HG03064 (cell line): ENCODE measurements around the gene PSMA4.
"Not testable (repeated sequence)": the region's sequence is repeated elsewhere in the genome, so short reads cannot be mapped to it uniquely, and the experiment has no call there.

Experiments
- ATAC-seq: cut with Tn5 transposase; IDR thresholded peaks from one replicate; pipeline ENCODE4 v1.9.1; 2021; ENCODE audit warnings: low read depth; ENCODE audit not compliant: unreplicated experiment

Gene PSMA4

DNA sequence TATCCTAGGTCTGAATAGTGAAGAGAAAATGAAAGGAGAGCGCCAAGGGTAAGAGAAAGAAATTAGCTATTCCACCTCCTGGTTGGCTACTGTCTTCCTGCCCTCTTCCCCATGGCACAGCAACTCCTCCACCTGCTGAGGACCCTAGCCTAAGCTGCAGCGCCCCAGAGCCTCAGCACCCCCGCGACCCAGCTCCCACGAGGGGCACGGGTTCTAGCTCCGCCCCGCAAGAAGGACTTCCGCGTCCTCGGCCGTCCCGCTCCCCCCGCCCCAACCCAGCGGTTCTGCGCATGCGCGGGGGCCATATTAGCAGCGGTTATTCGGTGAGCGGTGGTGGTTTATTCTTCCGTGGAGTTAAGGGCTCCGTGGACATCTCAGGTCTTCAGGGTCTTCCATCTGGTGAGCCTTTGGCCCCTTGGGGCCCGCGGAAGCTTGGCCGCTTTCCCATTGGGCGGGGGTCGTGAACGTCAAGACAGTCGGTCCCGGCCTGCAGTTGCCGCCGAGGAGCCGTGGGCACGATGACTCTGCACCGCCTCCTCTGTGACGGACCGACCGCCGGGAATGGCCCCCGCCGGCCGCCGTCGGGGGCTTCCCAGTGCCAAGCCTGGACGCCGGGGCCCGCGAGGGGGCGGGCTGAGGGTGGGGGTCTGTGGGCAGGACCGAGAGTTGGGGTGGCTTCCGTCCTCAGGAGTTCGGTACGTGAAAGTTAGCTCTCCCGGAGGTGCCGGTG is at the start of gene PSMA4:
TSS of gene PSMA4 (plus strand) at position 304 of the 730 bp plus-strand sequence. CDS start 1,484 bp downstream, outside the sequence.
- ATAC-seq, result peak; percentile 69

DNA sequence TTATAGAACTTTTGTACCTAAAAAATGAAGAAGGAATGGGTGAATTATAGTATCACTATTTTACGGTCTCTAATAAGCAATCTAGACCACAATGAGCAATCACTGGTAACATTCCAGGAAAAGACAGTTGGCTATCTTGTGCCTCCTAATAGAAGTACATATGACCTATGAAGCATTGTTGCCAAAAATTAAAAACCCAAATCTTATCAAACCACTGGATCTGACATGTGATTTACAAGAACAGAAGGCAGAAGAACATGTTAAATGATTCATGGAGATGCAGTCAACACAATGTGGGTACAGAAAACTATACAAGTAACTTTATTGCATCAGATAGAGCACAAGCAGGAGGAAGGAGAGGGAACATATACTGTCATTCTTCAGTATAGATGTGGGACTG is 47.4 kb upstream of the PSMA4 start:
- ATAC-seq, result no peak

DNA sequence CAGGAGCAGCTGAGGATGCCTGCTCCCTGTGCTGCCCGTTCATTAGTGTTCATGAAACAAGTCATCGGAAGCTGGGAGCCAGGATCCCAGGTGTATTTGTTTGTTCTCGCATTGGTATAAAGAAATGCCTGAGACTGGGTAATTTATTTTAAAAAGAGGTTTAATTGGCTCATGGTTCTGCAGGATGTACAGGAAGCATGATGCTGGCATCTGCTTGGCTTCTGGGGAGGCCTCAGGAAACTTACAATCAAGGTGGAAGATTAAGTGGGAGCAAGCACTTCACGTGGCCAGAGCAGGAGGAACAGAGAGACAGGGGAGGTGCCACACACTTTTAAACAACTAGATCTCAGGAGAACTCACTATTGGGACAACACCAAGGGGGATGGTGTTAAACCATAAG is 38.4 kb upstream of the PSMA4 start:
- no peak for ATAC-seq

DNA sequence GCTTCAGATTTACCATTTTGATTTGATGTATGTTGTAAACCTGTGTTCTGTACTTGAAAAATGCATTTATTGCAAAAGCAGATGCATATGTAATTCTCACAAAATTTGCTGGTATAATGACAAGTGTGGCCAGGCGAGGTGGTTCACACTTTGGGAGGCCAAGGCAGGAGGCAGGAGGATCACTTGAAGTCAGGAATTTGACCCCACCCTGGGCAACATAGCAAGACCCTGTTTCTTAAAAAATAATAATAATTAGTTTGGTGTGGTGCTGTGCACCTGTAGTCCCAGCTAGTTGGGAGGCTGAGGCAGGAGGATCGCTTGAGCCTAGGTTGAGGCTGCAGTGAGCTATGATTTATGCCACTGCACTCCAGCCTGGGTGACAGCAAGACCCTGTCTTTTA is 37.6 kb upstream of the PSMA4 start:
- no peak for ATAC-seq

DNA sequence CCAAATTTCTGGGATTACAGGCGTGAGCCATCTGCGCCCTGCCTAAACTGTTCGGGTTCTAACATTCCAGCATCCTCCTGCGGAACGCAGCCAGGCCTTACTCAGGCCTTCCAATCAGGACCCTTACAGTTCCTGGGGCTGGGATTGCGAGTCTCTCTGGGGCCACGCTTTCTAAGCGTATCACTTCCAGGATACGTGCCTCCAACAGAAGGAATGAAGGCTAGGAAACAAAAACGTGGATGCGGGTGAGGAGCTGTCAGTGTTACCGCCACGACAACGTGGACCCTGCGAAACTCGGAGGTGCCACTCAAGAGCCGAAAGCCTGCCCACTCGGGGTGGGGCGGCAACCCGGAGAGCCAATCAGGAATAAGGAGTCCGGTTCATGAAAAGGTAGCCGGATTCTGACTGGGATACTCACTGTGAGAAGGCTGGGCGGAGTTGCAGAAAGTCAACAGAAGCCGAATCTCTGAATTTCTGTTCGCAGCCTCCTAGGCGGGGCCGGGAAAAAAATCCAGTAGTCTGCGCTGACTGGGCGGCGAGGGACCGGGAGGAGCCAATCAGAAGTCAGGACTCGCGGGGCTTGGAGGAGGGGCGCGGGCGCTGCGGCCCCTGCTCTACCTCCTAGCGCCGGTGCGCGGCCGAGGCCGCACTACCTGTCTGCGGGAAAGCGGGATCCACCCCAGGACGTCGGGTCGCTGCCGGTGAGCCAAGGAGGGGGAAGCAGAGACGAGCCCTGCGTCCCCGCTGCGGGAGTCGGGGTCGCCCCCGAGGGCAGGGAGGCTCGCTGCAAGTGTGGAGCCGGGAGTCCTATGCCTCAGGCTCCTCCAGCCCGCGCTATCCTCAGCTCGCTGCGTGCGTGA is 33.0 kb upstream of the PSMA4 start, which contains the start of gene HYKK:
TSS of gene HYKK (plus strand) at position 607 of the 860 bp plus-strand sequence. CDS start 5,512 bp downstream, outside the sequence.
- ATAC-seq, result peak; percentile 88

DNA sequence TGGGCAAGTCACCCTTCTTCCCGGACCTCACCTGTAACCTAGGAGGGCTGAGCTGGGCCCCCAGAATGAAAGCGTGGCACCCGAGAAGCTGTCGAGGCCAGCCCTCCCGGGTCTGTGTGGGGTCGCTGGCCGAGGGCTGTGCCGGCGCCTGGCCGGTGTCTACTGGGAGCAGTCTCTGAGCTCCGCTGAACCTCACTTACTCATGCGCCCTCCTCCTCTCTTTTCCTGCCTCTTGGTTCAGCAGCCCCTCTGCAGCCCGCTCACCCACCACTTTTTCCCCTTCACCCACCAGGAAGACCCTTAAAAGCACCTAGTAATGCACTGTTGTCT is 32.4 kb upstream of the PSMA4 start:
- ATAC-seq, result peak; percentile 23

DNA sequence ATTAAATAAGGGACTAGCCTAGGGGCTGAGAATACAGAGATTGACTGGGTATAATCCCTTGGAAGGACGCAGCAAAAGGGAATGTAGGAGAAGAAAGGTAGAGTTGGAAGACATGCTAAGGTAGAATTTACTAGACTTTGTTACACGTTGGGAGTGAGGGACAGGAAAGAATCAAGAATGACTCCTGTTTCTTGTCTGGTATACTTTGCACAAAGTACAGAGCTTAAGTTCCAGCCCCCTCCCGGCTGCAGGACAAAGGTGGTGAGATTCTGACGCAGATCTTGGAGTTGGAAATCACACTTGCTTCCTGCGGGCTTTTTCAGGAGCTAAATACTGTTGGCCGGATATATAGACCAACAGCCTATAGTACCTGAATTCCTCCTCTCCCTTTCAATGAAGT is 32.0 kb upstream of the PSMA4 start:
- no peak for ATAC-seq

DNA sequence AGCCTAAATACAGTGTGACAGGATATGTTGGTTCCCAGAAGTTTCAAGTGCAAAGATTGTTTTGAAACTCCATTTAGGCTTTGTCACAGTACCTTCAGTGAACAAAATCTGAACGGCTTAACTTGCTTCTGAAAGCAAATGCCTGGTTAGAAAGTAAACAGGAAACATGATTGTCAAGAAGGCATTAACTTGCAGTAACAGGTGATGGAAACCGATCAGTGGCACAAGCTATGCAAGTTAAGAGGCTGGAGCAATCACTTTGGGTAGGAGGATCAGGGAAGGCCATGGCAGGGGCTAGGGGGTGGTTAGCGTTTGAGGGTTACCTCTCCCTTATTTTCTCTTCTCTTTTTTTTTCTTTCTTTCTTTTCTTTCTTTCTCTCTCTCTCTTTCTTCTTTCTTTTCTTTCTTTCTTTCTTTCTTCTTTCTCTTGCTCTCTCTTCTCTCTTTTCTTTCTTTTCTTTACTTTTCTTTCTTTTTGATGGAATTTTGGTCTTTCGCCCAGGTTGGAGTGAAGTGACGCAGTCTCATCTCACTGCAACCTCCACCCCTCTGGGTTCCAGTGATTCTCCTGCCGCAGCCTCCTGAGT is 30.4 kb upstream of the PSMA4 start:
- no peak for ATAC-seq

DNA sequence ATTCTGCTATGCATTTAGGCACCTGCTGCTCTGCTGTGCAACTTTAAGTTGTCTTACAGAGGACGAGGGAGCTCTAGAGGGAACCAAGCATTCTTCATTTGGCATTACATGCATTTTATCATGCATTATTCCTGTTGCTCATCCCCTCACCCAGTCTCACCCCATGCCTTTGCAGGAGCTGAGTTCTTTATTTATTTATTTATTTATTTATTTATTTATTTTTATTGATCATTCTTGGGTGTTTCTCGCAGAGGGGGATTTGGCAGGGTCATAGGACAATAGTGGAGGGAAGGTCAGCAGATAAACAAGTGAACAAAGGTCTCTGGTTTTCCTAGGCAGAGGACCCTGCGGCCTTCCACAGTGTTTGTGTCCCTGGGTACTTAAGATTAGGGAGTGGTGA is 20.2 kb upstream of the PSMA4 start:
- ATAC-seq, result not testable (repeated sequence)

DNA sequence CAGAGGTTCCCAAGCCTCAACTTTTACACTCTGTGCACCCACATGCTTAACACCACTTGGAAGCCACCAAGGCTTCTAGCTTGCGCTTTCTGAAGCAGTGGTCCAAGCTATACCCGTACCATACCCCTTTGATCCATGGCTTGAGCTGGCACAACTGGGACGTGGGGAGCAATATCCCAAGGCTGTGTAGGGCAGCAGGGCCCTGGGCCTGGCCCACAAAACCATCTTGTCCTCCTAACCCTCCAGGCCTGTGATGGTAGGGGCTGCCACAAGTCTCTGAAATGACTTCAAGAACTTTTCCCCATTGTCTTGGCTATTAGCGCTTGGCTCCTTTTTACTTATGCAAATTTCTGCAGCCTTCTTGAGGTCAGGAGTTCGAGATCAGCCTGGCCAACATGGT is 16.0 kb upstream of the PSMA4 start:
- no peak for ATAC-seq

DNA sequence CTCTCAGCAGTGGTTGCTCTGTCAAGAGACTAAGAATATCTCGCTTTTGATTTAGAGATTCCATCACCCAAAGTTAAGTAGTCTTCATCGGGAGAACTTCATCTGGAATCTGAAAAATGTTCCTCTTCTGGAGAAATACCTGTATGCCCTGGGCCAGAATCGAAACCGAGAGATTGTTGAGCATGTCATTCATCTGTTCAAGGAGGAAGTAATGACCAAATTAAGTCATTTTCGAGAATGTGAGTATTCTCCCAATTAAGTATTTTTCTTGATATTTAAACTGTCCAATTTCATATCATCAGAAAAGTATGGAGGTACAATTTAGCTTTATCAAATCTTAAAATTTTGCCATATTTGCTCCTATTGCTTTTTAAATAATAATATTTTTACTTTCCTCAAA is 12.9 kb upstream of the PSMA4 start:
- ATAC-seq, result no peak

DNA sequence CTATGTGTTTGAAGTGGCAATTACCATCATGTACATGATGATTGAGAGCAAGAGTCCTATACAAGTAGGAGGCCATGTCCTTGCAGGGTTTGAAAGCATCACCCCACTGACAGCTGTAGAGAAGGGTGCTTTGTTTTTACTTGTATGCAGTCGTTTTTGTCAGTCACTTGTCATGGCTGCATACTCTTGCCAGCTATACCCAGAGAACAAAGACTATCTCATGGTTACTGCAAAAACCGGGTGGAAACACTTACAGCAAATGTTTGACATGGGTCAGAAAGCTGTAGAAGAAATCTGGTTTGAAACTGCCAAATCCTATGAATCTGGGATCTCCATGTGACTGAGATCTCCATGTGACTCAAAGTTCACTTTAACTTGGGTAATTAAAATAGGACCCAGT is 6.9 kb upstream of the PSMA4 start:
- ATAC-seq, result no peak

DNA sequence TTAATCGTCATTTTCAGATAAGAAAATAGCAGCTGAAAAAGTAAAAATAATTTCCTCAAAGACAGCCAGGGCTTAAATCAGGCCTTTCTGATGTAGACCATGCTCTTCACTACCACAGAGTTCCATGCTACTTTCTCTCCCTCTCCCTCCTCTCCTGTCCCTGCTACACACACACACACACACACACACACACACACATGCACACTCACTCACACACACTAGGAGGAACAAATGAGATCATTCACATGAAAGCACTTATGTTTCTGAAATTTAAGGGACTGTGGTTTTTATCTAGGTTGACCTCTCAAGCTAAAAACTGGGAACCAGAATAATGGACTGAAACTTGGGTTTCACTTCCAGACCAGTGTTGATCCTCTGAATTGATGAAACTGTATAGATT is 4.1 kb upstream of the PSMA4 start:
- ATAC-seq, result no peak

DNA sequence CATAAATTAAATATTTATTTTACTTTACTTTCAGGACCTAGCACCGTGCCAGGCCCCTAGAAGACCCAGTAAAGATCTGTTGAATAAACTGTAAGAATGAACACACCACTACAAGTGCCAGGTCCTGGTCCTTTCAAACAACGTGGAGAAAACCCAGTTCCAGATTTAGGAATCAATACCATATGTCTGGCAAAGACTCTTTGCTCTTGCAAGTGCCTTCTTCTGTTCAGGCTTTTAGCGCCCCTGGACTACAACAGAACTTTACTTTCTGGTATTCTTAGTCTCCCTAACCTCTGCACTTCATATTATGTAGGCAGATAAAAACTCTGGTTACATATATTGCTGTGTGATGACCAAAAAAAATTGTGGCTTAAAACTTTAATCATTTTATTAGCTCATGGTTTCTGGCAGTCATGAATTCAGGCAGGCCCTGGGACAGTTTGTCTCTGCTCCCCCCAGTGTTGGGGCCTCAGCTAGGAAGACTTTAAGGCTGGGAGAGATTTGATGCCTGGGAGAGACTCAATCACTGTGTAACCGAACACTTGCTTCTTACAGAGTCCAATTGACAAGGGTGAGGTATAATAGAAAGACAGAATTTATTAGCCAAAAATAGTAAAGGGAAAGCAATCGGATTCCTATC is 2.9 kb upstream of the PSMA4 start:
- ATAC-seq, result no peak

DNA sequence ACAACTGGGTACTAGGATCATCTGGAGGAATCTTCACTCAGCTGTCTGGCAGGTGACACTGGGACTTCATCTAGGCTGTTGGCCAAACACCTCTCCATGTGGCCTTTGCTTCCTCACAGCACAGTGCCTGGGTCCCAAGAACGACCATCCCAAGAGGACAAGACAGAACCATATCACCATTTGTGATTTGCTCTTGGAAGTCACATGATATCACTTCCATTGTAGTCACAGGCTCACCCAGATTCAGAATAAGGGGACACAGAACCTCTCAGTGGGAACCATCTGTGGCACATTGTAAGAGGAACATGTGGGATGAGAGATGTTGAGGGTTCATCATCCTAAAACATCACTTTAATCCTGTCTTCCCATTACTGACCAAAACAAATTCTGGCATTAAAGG is 1.9 kb upstream of the PSMA4 start:
- no peak for ATAC-seq

DNA sequence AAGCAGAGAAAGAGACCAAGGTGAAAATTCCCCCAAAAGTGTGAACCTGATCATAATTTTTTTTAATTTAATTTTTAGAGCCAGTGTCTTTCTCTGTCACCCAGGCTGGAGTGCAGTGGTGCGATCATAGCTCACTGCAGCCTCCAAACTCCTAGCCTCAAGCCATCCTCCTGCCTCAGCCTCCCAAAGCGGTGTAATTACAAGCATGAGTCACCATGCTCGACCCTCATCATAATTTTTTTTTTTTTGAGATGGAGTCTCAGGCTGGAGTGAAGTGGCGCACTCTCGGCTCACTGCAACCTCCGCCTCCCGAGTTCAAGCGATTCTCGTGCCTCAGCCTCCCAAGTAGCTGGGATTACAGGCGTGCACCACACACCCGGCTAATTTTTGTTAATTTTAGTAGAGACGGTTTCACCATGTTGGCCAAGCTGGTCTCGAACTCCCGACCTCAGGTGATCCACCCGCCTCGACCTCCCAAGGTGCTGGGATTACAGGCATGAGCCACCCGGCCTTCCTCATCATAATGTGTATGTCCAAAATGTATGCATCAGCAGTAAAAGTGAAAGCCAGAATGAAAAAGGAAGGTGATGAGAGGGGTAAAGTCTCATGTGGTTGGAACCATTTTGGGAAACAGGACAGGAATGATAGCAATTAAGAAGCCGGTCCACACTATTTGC is 642 bp upstream of the PSMA4 start:
- ATAC-seq, result not testable (repeated sequence)

DNA sequence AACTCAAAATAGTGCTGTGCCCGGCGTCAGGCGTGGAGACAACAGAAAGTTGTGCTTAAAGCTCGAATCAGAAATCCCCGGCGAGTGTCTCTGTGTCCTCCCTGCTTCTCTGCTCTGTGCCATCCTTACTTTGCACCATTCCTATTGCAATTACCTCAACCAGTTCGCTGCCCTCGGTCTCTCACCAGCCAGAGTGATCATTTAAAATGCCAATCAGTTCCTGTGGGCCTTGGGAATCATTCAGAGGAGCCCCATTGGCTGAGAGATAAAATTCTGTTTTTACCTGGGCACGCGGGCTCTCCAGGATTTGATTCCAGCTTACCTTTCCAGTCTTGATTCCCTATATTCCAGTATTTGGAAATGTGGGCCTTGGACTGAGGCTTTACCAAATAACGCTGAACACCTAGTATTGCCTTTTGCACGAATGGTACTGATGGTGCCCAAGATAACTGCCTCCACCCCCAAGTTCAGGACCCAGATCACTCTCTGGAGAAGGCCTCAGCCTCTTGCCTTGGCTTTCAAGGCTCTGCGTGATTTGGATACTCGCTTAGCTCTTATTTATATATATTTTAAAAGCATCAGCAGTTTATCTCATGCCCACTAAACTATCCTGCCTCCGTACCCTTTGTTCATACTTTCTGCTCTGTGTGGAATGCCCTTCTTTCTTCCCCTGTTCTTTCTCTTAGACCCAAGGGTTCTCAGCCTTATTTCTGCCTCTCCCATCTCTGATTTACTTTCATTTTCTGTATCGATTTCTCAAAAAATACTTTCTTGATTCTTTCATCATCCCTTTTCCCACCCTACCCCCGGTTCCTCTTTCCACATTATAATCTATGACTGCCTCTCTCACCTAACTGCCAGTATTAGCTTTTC is 863 bp downstream of the PSMA4 start:
- no peak for ATAC-seq

DNA sequence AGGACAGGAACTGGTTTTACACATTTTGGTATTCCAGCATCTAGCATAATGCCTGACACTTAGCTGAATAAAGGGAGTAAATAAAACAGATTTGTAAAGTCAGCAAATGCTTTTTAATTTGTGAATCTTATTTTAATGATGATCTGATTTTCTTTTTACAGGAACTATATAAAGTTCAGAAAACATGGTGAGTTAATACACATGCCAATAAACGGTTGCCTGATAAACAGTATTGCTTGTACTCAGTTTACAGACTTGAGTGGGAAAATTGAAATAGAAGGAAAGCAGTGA is 1.4 kb downstream of the PSMA4 start:
- no peak for ATAC-seq

DNA sequence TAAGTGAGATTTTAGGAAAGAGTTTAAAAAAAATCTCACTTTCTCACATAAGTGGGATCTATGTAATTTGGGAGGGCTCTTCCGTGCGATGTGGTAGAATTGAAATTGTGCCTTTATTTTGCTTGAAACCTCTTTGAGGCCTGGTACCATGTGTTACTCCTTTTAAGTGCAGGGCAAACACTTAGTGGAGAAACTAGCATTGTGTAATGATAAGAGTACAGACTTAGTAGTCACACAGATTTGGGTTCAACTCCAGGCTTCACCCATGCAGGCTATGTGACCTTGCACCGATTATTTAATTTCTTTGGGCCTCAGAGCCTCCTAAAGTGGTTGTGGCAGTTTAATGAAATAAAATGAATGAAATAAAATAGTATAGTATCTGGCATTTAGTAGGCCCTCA is 2.4 kb downstream of the PSMA4 start:
- no peak for ATAC-seq

DNA sequence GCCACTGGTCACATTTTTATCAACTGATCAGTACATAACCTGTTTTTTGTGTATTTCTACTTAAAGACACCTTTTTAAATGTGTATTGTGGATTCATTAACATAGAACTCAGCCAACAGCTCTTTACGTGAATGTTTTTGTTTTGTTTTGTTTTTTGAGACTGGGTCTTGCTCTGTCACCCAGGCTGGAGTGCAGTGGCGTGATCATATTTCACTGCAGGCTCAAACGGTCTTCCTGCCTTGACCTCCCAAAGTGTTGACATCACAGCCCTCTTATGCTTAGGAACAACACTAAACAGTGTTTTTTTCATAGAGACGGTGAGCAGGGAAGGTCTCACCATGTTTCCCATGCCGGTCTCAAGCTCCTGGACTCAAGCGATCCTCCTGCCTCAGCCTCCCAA is 9.9 kb downstream of the PSMA4 start:
- no peak for ATAC-seq
